Immature natural killer cell (primary cell): ENCODE measurements around the gene PATE4. TPM values are rescaled to one million over a fixed set of nuclear protein-coding genes. Genes with fewer than 3 reads are reported as not detected.
"Not testable (repeated sequence)": the region's sequence is repeated elsewhere in the genome, so short reads cannot be mapped to it uniquely, and the experiment has no call there.

Experiments used
- DNase-seq, 3 donors: peaks; one replicate each; pipeline ENCODE4 v3.0.0; 2022; ENCODE audit warnings: mixed read lengths in 1 of 3
- H3K27ac Mint-ChIP-seq, 6 donors: one replicate each; pipeline ENCODE4 v1.8.0; 2020; ENCODE audit warnings: mixed read lengths in 6 of 6, mild to moderate bottlenecking in 5 of 6, inconsistent platforms in 4 of 6, moderate library complexity in 3 of 6
- H3K27me3 Mint-ChIP-seq, 3 donors: one replicate each; pipeline ENCODE4 v1.8.0; 2020 to 2021; ENCODE audit warnings: low read depth in 3 of 3, mild to moderate bottlenecking in 3 of 3, mixed read lengths in 3 of 3, moderate library complexity in 3 of 3, inconsistent platforms in 1 of 3
- H3K36me3 Mint-ChIP-seq, 3 donors: one replicate each; pipeline ENCODE4 v1.8.0; 2020; ENCODE audit warnings: mixed read lengths in 3 of 3, inconsistent platforms in 2 of 3, mild to moderate bottlenecking in 2 of 3
- H3K4me1 Mint-ChIP-seq, 2 donors: one replicate each; pipeline ENCODE4 v1.8.0; 2020; ENCODE audit warnings: inconsistent platforms in 2 of 2, mild to moderate bottlenecking in 2 of 2, mixed read lengths in 2 of 2, moderate library complexity in 1 of 2
- H3K4me3 Mint-ChIP-seq, 5 donors: one replicate each; pipeline ENCODE4 v1.8.0; 2020; ENCODE audit warnings: mild to moderate bottlenecking in 5 of 5, mixed read lengths in 5 of 5, inconsistent platforms in 3 of 5, moderate library complexity in 3 of 5
- H3K9me3 Mint-ChIP-seq, 6 donors: one replicate each; pipeline ENCODE4 v1.8.0; 2020; ENCODE audit warnings: mild to moderate bottlenecking in 6 of 6, mixed read lengths in 6 of 6, inconsistent platforms in 4 of 6, moderate library complexity in 3 of 6
- polyA plus RNA-seq, 3 donors: library from polyadenylated mRNA; unstranded; fragments of 300-500 nt; fragmentation: Illumina TruSeq; gene quantifications; one replicate each; pipeline ENCODE4 v1.2.3, GENCODE V29; 2021

Gene PATE4
- polyA plus RNA-seq: not detected

GRCh38 chr11:125833016-125833415 lies at the start of gene PATE4:
Gene PATE4, plus strand, starts transcription at chr11:125833316. Its CDS starts 44 bp downstream, at chr11:125833360.
- no peak for DNase-seq
- H3K36me3 Mint-ChIP-seq: no peaks in the 10 kb centered on the region
- H3K4me1 Mint-ChIP-seq: no peaks in the 10 kb centered on the region
- H3K27me3 Mint-ChIP-seq: peaks cover 2 to 13% (median 3%) of the 10 kb centered on the region in 3 donors
- H3K9me3 Mint-ChIP-seq: peaks cover 4 to 19% (median 7%) of the 10 kb centered on the region in 6 donors
- no peak within 1 kb of the TSS for H3K27ac Mint-ChIP-seq
- H3K4me3 Mint-ChIP-seq: no peak within 1 kb of the TSS

- Mint-ChIP-seq H3K27me3 (peaks cover 7 to 14% (median 7%) of the 10 kb centered on the region in 3 donors), H3K36me3 (no peaks in the 10 kb centered on the region), H3K4me1 (no peaks in the 10 kb centered on the region), H3K9me3 (peaks cover 0 to 6% (median 0%) of the 10 kb centered on the region in 6 donors), H3K4me3 (no peak overlapping the region), H3K27ac (no peak overlapping the region)
- DNase-seq: no peak
Observed at GRCh38 chr11:125784678-125785077, 48.4 kb upstream of the PATE4 start.

- no peaks in the 10 kb centered on the region for H3K4me1 Mint-ChIP-seq
- no peaks in the 10 kb centered on the region for H3K36me3 Mint-ChIP-seq
- peaks cover 3 to 9% (median 5%) of the 10 kb centered on the region in 3 donors for H3K27me3 Mint-ChIP-seq
- no peak for DNase-seq
- no peak within 1 kb of the TSS for H3K4me3 Mint-ChIP-seq
- no peak within 1 kb of the TSS for H3K27ac Mint-ChIP-seq
- peaks cover 0 to 5% (median 1%) of the 10 kb centered on the region in 6 donors for H3K9me3 Mint-ChIP-seq
Observed at GRCh38 chr11:125787827-125788226, 45.3 kb upstream of the PATE4 start, which contains the start of gene PATE3. Gene PATE3, plus strand, starts transcription at chr11:125788127. Its CDS starts 25 bp downstream, at chr11:125788152.

- H3K27me3 Mint-ChIP-seq: peaks cover 7 to 14% (median 9%) of the 10 kb centered on the region in 3 donors
- H3K27ac Mint-ChIP-seq: no peak overlapping the region
- no peak for DNase-seq
- H3K9me3 Mint-ChIP-seq: peaks cover 3 to 25% (median 14%) of the 10 kb centered on the region in 6 donors
- no peaks in the 10 kb centered on the region for H3K36me3 Mint-ChIP-seq
- H3K4me1 Mint-ChIP-seq: no peaks in the 10 kb centered on the region
- H3K4me3 Mint-ChIP-seq: peak overlapping the region in 1 of 5 donors; percentile 7
Observed at GRCh38 chr11:125790825-125791224, 42.3 kb upstream of the PATE4 start.

- peaks cover 0 to 6% (median 0%) of the 10 kb centered on the region in 3 donors for H3K36me3 Mint-ChIP-seq
- DNase-seq: no peak
- H3K9me3 Mint-ChIP-seq: peaks cover 17 to 69% (median 41%) of the 10 kb centered on the region in 6 donors
- no peaks in the 10 kb centered on the region for H3K4me1 Mint-ChIP-seq
- H3K4me3 Mint-ChIP-seq: no peak overlapping the region
- no peak overlapping the region for H3K27ac Mint-ChIP-seq
- H3K27me3 Mint-ChIP-seq: peaks cover 2 to 11% (median 10%) of the 10 kb centered on the region in 3 donors
Observed at GRCh38 chr11:125797641-125798040, 35.5 kb upstream of the PATE4 start.

GRCh38 chr11:125799808-125800207 lies 33.3 kb upstream of the PATE4 start:
- Mint-ChIP-seq H3K9me3 (peaks cover 18 to 75% (median 39%) of the 10 kb centered on the region in 6 donors), H3K36me3 (peaks cover 0 to 6% (median 0%) of the 10 kb centered on the region in 3 donors), H3K27ac (no peak overlapping the region), H3K4me1 (no peaks in the 10 kb centered on the region), H3K27me3 (peaks cover 2 to 8% (median 7%) of the 10 kb centered on the region in 3 donors), H3K4me3 (no peak overlapping the region)
- no peak for DNase-seq

- peaks cover 0 to 6% (median 0%) of the 10 kb centered on the region in 3 donors for H3K36me3 Mint-ChIP-seq
- no peak overlapping the region for H3K4me3 Mint-ChIP-seq
- peaks cover 16 to 66% (median 32%) of the 10 kb centered on the region in 6 donors for H3K9me3 Mint-ChIP-seq
- H3K27me3 Mint-ChIP-seq: peaks cover 3 to 14% (median 4%) of the 10 kb centered on the region in 3 donors
- H3K27ac Mint-ChIP-seq: no peak overlapping the region
- no peaks in the 10 kb centered on the region for H3K4me1 Mint-ChIP-seq
- DNase-seq: no peak
Observed at GRCh38 chr11:125802387-125802786, 30.7 kb upstream of the PATE4 start.

GRCh38 chr11:125807909-125808308 lies 25.2 kb upstream of the PATE4 start:
- Mint-ChIP-seq H3K4me1 (no peaks in the 10 kb centered on the region), H3K36me3 (no peaks in the 10 kb centered on the region), H3K9me3 (peaks cover under 1 to 22% (median 6%) of the 10 kb centered on the region in 6 donors)

GRCh38 chr11:125835748-125836147 lies 2.6 kb downstream of the PATE4 start:
- no peaks in the 10 kb centered on the region for H3K4me1 Mint-ChIP-seq
- peaks cover 0 to 15% (median 5%) of the 10 kb centered on the region in 6 donors for H3K9me3 Mint-ChIP-seq
- no peak for DNase-seq
- no peaks in the 10 kb centered on the region for H3K36me3 Mint-ChIP-seq
- H3K4me3 Mint-ChIP-seq: no peak overlapping the region
- H3K27ac Mint-ChIP-seq: no peak overlapping the region
- peaks cover 2 to 22% (median 2%) of the 10 kb centered on the region in 3 donors for H3K27me3 Mint-ChIP-seq

More at GRCh38 chr11:125807909-125808308, 25.2 kb upstream of the PATE4 start:
- Mint-ChIP-seq H3K4me3 (no peak overlapping the region), H3K27ac (no peak overlapping the region), H3K27me3 (peaks cover 2 to 9% (median 7%) of the 10 kb centered on the region in 3 donors)
- no peak for DNase-seq

GRCh38 chr11:125842321-125842948 lies 9.3 kb downstream of the PATE4 start:
- Mint-ChIP-seq H3K4me3 (no peak overlapping the region), H3K27me3 (peaks cover 2 to 14% (median 6%) of the 10 kb centered on the region in 3 donors), H3K9me3 (peaks cover 14 to 29% (median 20%) of the 10 kb centered on the region in 6 donors), H3K36me3 (peaks cover 4 to 7% (median 6%) of the 10 kb centered on the region in 3 donors), H3K4me1 (no peaks in the 10 kb centered on the region), H3K27ac (no peak overlapping the region)
- no peak for DNase-seq

GRCh38 chr11:125846188-125846587 lies 13.1 kb downstream of the PATE4 start:
- Mint-ChIP-seq H3K4me1 (no peaks in the 10 kb centered on the region), H3K36me3 (peaks cover 4 to 7% (median 6%) of the 10 kb centered on the region in 3 donors), H3K27ac (no peak overlapping the region), H3K4me3 (no peak overlapping the region), H3K27me3 (peaks cover 4 to 10% (median 5%) of the 10 kb centered on the region in 3 donors), H3K9me3 (peaks cover 14 to 29% (median 22%) of the 10 kb centered on the region in 6 donors)
- DNase-seq: no peak

GRCh38 chr11:125857670-125858069 lies 24.6 kb downstream of the PATE4 start:
- not testable (repeated sequence) for DNase-seq, H3K27ac Mint-ChIP-seq, H3K4me3 Mint-ChIP-seq, H3K4me1 Mint-ChIP-seq, H3K36me3 Mint-ChIP-seq, H3K9me3 Mint-ChIP-seq
- peaks cover 7 to 14% (median 11%) of the 10 kb centered on the region in 3 donors for H3K27me3 Mint-ChIP-seq

- H3K36me3 Mint-ChIP-seq, H3K4me1 Mint-ChIP-seq, H3K4me3 Mint-ChIP-seq, H3K27me3 Mint-ChIP-seq, H3K9me3 Mint-ChIP-seq, H3K27ac Mint-ChIP-seq, DNase-seq: not testable (repeated sequence)
Observed at GRCh38 chr11:125862786-125863185, 29.7 kb downstream of the PATE4 start.

- not testable (repeated sequence) for H3K9me3 Mint-ChIP-seq, H3K4me1 Mint-ChIP-seq, H3K36me3 Mint-ChIP-seq, H3K27ac Mint-ChIP-seq, DNase-seq, H3K27me3 Mint-ChIP-seq, H3K4me3 Mint-ChIP-seq
Observed at GRCh38 chr11:125865354-125865753, 32.2 kb downstream of the PATE4 start.
